ENCODE measurements around the gene WDR59. TPM values are rescaled to one million over a fixed set of nuclear protein-coding genes. Genes with fewer than 3 reads are reported as not detected.

Gene WDR59
- polyA plus RNA-seq, 3 donors, result 6.7 to 44.4 (median 7.8) TPM

GRCh38 chr16:74950511-74950910 is 34.4 kb downstream of the WDR59 start:
- Histone ChIP-seq H2AFZ (ENCODE audit: insufficient read depth, low read depth, low read length, poor library complexity, severe bottlenecking) (no peak overlapping the region), H4K20me1 (ENCODE audit: insufficient read depth, low read length) (no peaks in the 10 kb centered on the region), H3K4me1 (ENCODE audit: control insufficient read depth in 1 of 2, insufficient read depth in 2 of 2, low read length in 2 of 2) (no peaks in the 10 kb centered on the region), H3K79me2 (ENCODE audit: insufficient read depth, low read length) (no peaks in the 10 kb centered on the region), H3K36me3 (replicated peaks in 1 of 2; ENCODE audit: control insufficient read depth in 1 of 2, insufficient read depth in 2 of 2, low read length in 2 of 2) (peaks cover 25 to 77% of the 10 kb centered on the region in 2 donors), H3K27me3 (ENCODE audit: control insufficient read depth in 2 of 2, insufficient read depth in 2 of 2, low read length in 2 of 2) (no peaks in the 10 kb centered on the region), H3K4me3 (replicated peaks in 1 of 3; ENCODE audit: low read depth in 2 of 3, low read length in 3 of 3) (no peak overlapping the region), H3K4me2 (replicated peaks; ENCODE audit: extremely low read depth, low read length, poor library complexity, severe bottlenecking) (no peak overlapping the region), H3K9me3 (replicated peaks in 1 of 2; ENCODE audit: control insufficient read depth in 1 of 2, insufficient read depth in 1 of 2, low read length in 2 of 2) (no peaks in the 10 kb centered on the region), H3K9ac (ENCODE audit: insufficient read depth, low read length, poor library complexity, severe bottlenecking) (no peak overlapping the region), H3K27ac (ENCODE audit: low read depth in 1 of 2, low read length in 2 of 2) (no peak overlapping the region)
- peaks cover 0 to 2% (median 0%) of the 10 kb centered on the region in 7 donors for H3K9me3 Mint-ChIP-seq
- H3K4me3 Mint-ChIP-seq, result no peak overlapping the region
- no peak for DNase-seq
- intact Hi-C loops (cut with micrococcal nuclease), result no loop called here
- H3K4me1 Mint-ChIP-seq, result no peaks in the 10 kb centered on the region
- H3K27me3 Mint-ChIP-seq (ENCODE audit: low read depth in 3 of 3), result peaks cover 0 to 2% (median 1%) of the 10 kb centered on the region in 3 donors
- no peak for TF ChIP-seq CTCF (IDR thresholded peaks at IDR 0.05)
- 98% methylated on average over 6 of the region's 7 CpGs for WGBS (ENCODE audit: insufficient coverage)
- H3K27ac Mint-ChIP-seq, result peak overlapping the region in 1 of 7 donors; percentile 40
- H3K36me3 Mint-ChIP-seq, result peaks cover 60 to 79% of the 10 kb centered on the region in 2 donors

GRCh38 chr16:74949309-74949708 is 35.6 kb downstream of the WDR59 start:
- no peak for DNase-seq
- Histone ChIP-seq H3K9me3 (replicated peaks in 1 of 2; ENCODE audit: control insufficient read depth in 1 of 2, insufficient read depth in 1 of 2, low read length in 2 of 2) (no peaks in the 10 kb centered on the region), H3K79me2 (ENCODE audit: insufficient read depth, low read length) (no peaks in the 10 kb centered on the region), H4K20me1 (ENCODE audit: insufficient read depth, low read length) (no peaks in the 10 kb centered on the region), H2AFZ (ENCODE audit: insufficient read depth, low read depth, low read length, poor library complexity, severe bottlenecking) (no peak overlapping the region), H3K4me3 (replicated peaks in 1 of 3; ENCODE audit: low read depth in 2 of 3, low read length in 3 of 3) (no peak overlapping the region), H3K27me3 (ENCODE audit: control insufficient read depth in 2 of 2, insufficient read depth in 2 of 2, low read length in 2 of 2) (no peaks in the 10 kb centered on the region), H3K4me1 (ENCODE audit: control insufficient read depth in 1 of 2, insufficient read depth in 2 of 2, low read length in 2 of 2) (no peaks in the 10 kb centered on the region), H3K27ac (ENCODE audit: low read depth in 1 of 2, low read length in 2 of 2) (no peak overlapping the region), H3K36me3 (replicated peaks in 1 of 2; ENCODE audit: control insufficient read depth in 1 of 2, insufficient read depth in 2 of 2, low read length in 2 of 2) (peaks cover 23 to 66% of the 10 kb centered on the region in 2 donors), H3K9ac (ENCODE audit: insufficient read depth, low read length, poor library complexity, severe bottlenecking) (no peak overlapping the region), H3K4me2 (replicated peaks; ENCODE audit: extremely low read depth, low read length, poor library complexity, severe bottlenecking) (no peak overlapping the region)
- 100% methylated on average over 3 of the region's 3 CpGs for WGBS (ENCODE audit: insufficient coverage)
- TF ChIP-seq CTCF (IDR thresholded peaks at IDR 0.05), result no peak
- peaks cover 0 to 2% (median 1%) of the 10 kb centered on the region in 3 donors for H3K27me3 Mint-ChIP-seq (ENCODE audit: low read depth in 3 of 3)
- H3K36me3 Mint-ChIP-seq, result peaks cover 55 to 80% of the 10 kb centered on the region in 2 donors
- no peak overlapping the region for H3K4me3 Mint-ChIP-seq
- H3K27ac Mint-ChIP-seq, result peak overlapping the region in 1 of 7 donors; percentile 54
- no peaks in the 10 kb centered on the region for H3K4me1 Mint-ChIP-seq
- peaks cover 0 to 2% (median 0%) of the 10 kb centered on the region in 7 donors for H3K9me3 Mint-ChIP-seq
- intact Hi-C loops (cut with micrococcal nuclease), result no loop called here
